B cell (primary cell): ENCODE measurements around the gene SLC37A2. TPM values are rescaled to one million over a fixed set of nuclear protein-coding genes. Genes with fewer than 3 reads are reported as not detected.

Source experiments
- ATAC-seq: fragments of 200-7000 bp; cut with Tn5 transposase; one replicate; pipeline ENCODE4 v1.10.0; 2021; ENCODE audit warnings: low read depth, mild to moderate bottlenecking, moderate number of reproducible peaks, moderate library complexity
- CTCF ChIA-PET: fragments of 350-600 bp; sonication (Branson Sonifier 250); formaldehyde crosslinking; loops from one replicate; lab custom pipeline; 2021; ENCODE audit warnings: antibody characterized with exemption, inconsistent platforms; lab: Charles Lee
- POLR2A ChIA-PET: fragments of 350-600 bp; sonication (Branson Sonifier 250); formaldehyde crosslinking; loops from one replicate; lab custom pipeline; 2021; ENCODE audit warnings: antibody characterized with exemption; lab: Charles Lee
- DNase-seq: peaks from one replicate; pipeline ENCODE4 v3.0.0; 2013
- H2AFZ ChIP-seq: 2 replicates; pipeline ENCODE4 v1.6.1; 2012; ENCODE audit warnings: mild to moderate bottlenecking, low read depth, low read length; ENCODE audit not compliant: insufficient read depth, poor library complexity, severe bottlenecking
- H3K27ac ChIP-seq, 2 donors: 1 replicate in 1 of 2; 2 replicates in 1 of 2; pipeline ENCODE4 v1.5.1; 2012 to 2013; ENCODE audit warnings: low read length in 2 of 2, mild to moderate bottlenecking in 2 of 2, moderate library complexity in 1 of 2
- H3K27me3 ChIP-seq, 4 experiments: fragments of 200-600 bp in 1 of 4; sonication (generic) in 1 of 4; replicated peaks in 1 of 4; 1 replicate in 2 of 4; 2 replicates in 2 of 4; pipeline versions ENCODE4 v1.6.1 to v1.7.0; 2013 to 2016; ENCODE audit warnings: low read length in 3 of 4, mild to moderate bottlenecking in 2 of 4, mixed read lengths in 1 of 4, moderate library complexity in 1 of 4; ENCODE audit not compliant: insufficient read depth in 4 of 4, control insufficient read depth in 3 of 4; ENCODE audit errors: control extremely low read depth in 1 of 4
- H3K36me3 ChIP-seq, 2 experiments: replicated peaks in 1 of 2; 1 replicate in 1 of 2; 2 replicates in 1 of 2; pipeline versions ENCODE4 v1.6.1 to v1.7.1; 2013; ENCODE audit warnings: low read length in 1 of 2; ENCODE audit not compliant: insufficient read depth in 2 of 2, control insufficient read depth in 1 of 2; ENCODE audit errors: control extremely low read depth in 1 of 2, extremely low read depth in 1 of 2
- H3K4me1 ChIP-seq, 2 donors: fragments of 200-600 bp in 1 of 2; sonication (generic) in 1 of 2; 1 replicate in 1 of 2; 2 replicates in 1 of 2; pipeline versions ENCODE4 v1.5.1 to v1.6.1; 2013 to 2017; ENCODE audit warnings: low read length in 2 of 2; ENCODE audit not compliant: control insufficient read depth in 2 of 2, insufficient read depth in 2 of 2
- H3K4me2 ChIP-seq: replicated peaks from 2 replicates; pipeline ENCODE3; 2012; ENCODE audit warnings: mild to moderate bottlenecking, low read depth, low read length; ENCODE audit not compliant: poor library complexity, severe bottlenecking
- H3K4me3 ChIP-seq, 5 experiments: fragments of 200-600 bp in 1 of 5; sonication (generic) in 1 of 5; 1 replicate in 3 of 5; 2 replicates in 2 of 5; pipeline versions ENCODE4 v1.5.1 to v1.7.0; 2011 to 2016; ENCODE audit warnings: low read length in 4 of 5, mild to moderate bottlenecking in 4 of 5, low read depth in 2 of 5, control low read depth in 1 of 5, moderate library complexity in 1 of 5; ENCODE audit not compliant: insufficient read depth in 1 of 5; ENCODE audit errors: control extremely low read depth in 1 of 5, extremely low read depth in 1 of 5
- H3K79me2 ChIP-seq: fragments of 200-600 bp; sonication (generic); one replicate; pipeline ENCODE4 v1.6.0; 2016; ENCODE audit warnings: low read length; ENCODE audit not compliant: control insufficient read depth, insufficient read depth
- H3K9ac ChIP-seq: fragments of 200-600 bp; sonication (generic); 2 replicates; pipeline ENCODE4 v1.6.1; 2017; ENCODE audit warnings: mild to moderate bottlenecking, low read length, moderate library complexity
- H3K9me3 ChIP-seq, 3 donors: one replicate each; pipeline versions ENCODE4 v1.6.1 to v1.7.1; 2013; ENCODE audit warnings: low read length in 2 of 3; ENCODE audit not compliant: control insufficient read depth in 2 of 3, insufficient read depth in 1 of 3; ENCODE audit errors: control extremely low read depth in 1 of 3
- H4K20me1 ChIP-seq: 2 replicates; pipeline ENCODE4 v1.6.0; 2012; ENCODE audit warnings: mild to moderate bottlenecking, low read length; ENCODE audit not compliant: insufficient read depth, control insufficient read depth, poor library complexity, severe bottlenecking
- H3K27ac Mint-ChIP-seq: one replicate; pipeline ENCODE4 v1.8.0; 2021; ENCODE audit warnings: mixed read lengths
- H3K27me3 Mint-ChIP-seq: one replicate; pipeline ENCODE4 v1.8.0; 2021; ENCODE audit warnings: mixed read lengths
- H3K4me1 Mint-ChIP-seq: one replicate; pipeline ENCODE4 v1.8.0; 2021; ENCODE audit warnings: mixed read lengths
- H3K4me3 Mint-ChIP-seq: one replicate; pipeline ENCODE4 v1.8.0; 2021; ENCODE audit warnings: mixed read lengths
- H3K9me3 Mint-ChIP-seq: one replicate; pipeline ENCODE4 v1.8.0; 2022; ENCODE audit warnings: mixed read lengths; ENCODE audit not compliant: insufficient read depth
- CTCF ChIP-seq: fragments of 200-600 bp; IDR thresholded peaks from one replicate; pipeline ENCODE4 v1.8.0; 2022; ENCODE audit warnings: antibody characterized with exemption, mild to moderate bottlenecking
- EZH2 ChIP-seq: IDR thresholded peaks from 2 replicates; pipeline ENCODE4 v1.6.1; 2012; ENCODE audit warnings: borderline replicate concordance, low read depth, mild to moderate bottlenecking, moderate library complexity, low read length; ENCODE audit not compliant: insufficient read depth, poor library complexity, severe bottlenecking
- WGBS: methylation state at CpG from one replicate; pipeline ENCODE4 v1.1.5; 2013; ENCODE audit warnings: missing lambda C conversion rate; ENCODE audit not compliant: insufficient coverage; 5-methylcytosine and 5-hydroxymethylcytosine counted together
- intact Hi-C: fragments of 100-400 bp; cut with micrococcal nuclease; formaldehyde crosslinking; loops from one replicate; pipeline ENCODE4 v1.10.0; 2022
- polyA plus RNA-seq: library from polyadenylated mRNA; depleted of rRNA; stranded (reverse); fragments of >200 nt; gene quantifications from 2 replicates; pipeline ENCODE4 v1.2.3, GENCODE V29; 2012
- total RNA-seq, 2 donors: library from RNA; stranded (reverse); fragments of 120-200 nt in 1 of 2; gene quantifications; 1 replicate in 1 of 2; 2 replicates in 1 of 2; pipeline versions ENCODE4 v1.2.3 to v1.2.4, GENCODE V29; 2013 to 2022

The SLC37A2 gene
- total and polyA plus RNA-seq, 2 donors (not counting 1 experiment from before 2014, with no cell fraction given): 7.6 to 27.0 TPM

DNA sequence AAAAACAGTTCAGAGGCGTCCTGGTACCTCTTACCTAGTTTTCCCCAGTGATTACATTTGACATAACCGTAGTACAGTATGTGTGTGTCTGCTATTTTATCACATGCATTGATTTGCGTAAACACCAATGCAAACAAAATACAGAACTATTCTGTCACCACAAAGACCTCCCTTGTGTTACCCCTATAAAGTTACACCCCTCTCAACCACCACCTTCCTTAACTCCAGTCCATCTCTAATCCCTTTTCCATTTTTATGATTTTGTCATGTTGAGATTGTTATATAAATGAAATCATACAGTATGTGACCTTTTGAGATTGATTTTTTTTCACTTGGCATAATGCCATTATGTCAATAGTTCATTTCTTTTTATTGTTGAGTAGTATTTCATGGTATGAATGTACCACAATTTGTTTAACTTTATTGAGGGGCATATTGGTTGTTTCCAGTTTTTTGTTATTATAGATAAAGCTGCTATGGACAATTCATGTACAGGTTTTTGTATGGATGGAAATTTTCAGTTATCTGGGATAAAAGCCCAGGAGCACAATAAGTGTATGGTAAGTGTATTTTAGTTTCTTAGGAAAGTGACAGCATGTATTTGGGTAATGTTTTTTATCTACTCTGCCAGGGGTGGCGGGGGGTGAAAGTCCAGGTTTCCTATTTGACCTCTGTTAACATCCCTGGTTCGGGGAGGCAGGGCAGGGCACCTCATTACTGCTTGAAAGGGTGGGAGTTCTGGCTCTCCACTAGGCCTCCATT lies 6.0 kb upstream of the SLC37A2 start:
- Histone ChIP-seq H3K9ac (no peak overlapping the region), H3K4me2 (no peak overlapping the region), H3K36me3 (no peaks in the 10 kb centered on the region), H2AFZ (no peak overlapping the region), H3K9me3 (no peaks in the 10 kb centered on the region), H3K79me2 (no peaks in the 10 kb centered on the region), H3K4me3 (no peak overlapping the region), H3K27me3 (peaks cover 0 to 3% (median 0%) of the 10 kb centered on the region in 4 experiments), H4K20me1 (no peaks in the 10 kb centered on the region), H3K27ac (no peak overlapping the region), H3K4me1 (no peaks in the 10 kb centered on the region)
- no peak overlapping the region for H3K4me3 Mint-ChIP-seq
- H3K27me3 Mint-ChIP-seq: no peaks in the 10 kb centered on the region
- H3K4me1 Mint-ChIP-seq: no peaks in the 10 kb centered on the region
- intact Hi-C loops: no loop called here
- ChIA-PET CTCF (no interaction called here), POLR2A (no interaction called here)
- WGBS: 96% methylated on average over 3 of the region's 5 CpGs
- TF ChIP-seq CTCF (no peak), EZH2 (no peak)
- no peaks in the 10 kb centered on the region for H3K9me3 Mint-ChIP-seq
- no peak overlapping the region for H3K27ac Mint-ChIP-seq
- DNase-seq (no peak), ATAC-seq (no peak)

DNA sequence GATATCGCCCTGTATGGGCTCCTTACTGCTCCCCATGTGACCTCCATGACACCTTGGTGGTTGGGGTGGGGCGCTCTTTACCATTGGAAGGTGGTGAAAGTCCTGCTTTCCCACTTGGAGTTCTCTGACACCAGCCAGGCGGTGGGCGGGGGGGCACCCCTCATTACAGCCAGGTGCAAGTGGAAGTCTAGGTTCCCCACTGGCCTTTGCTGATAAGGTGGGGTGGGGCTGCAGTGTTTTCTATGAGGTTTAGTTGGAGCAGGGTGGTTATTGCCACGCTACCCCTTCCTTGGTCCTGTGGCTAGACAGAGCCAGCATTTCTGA lies 5.5 kb upstream of the SLC37A2 start:
- ATAC-seq (no peak), DNase-seq (no peak)
- Histone ChIP-seq H3K27me3 (peaks cover 0 to 4% (median 0%) of the 10 kb centered on the region in 4 experiments), H3K4me1 (peaks cover 0 to 4% of the 10 kb centered on the region in 2 donors), H3K27ac (no peak overlapping the region), H3K9me3 (peaks cover 0 to 4% (median 0%) of the 10 kb centered on the region in 3 donors), H3K4me2 (no peak overlapping the region), H2AFZ (no peak overlapping the region), H3K79me2 (no peaks in the 10 kb centered on the region), H3K36me3 (no peaks in the 10 kb centered on the region), H3K9ac (no peak overlapping the region), H4K20me1 (no peaks in the 10 kb centered on the region), H3K4me3 (no peak overlapping the region)
- peaks cover 4% of the 10 kb centered on the region for H3K4me1 Mint-ChIP-seq
- TF ChIP-seq CTCF (no peak), EZH2 (no peak)
- no peak overlapping the region for H3K4me3 Mint-ChIP-seq
- CTCF ChIA-PET: no interaction called here
- H3K9me3 Mint-ChIP-seq: no peaks in the 10 kb centered on the region
- no peak overlapping the region for H3K27ac Mint-ChIP-seq
- POLR2A ChIA-PET: no interaction called here
- intact Hi-C loops: no loop called here
- no peaks in the 10 kb centered on the region for H3K27me3 Mint-ChIP-seq
- 100% methylated on average over 1 of the region's 5 CpGs for WGBS
